NCI-H187 treated with DMSO at 0.1 percent for 48 hours (cell line): ENCODE measurements around the gene GDNF.
"Not testable (repeated sequence)": the region's sequence is repeated elsewhere in the genome, so short reads cannot be mapped to it uniquely, and the experiment has no call there.

ENCODE experiments used
- DNase-seq: peaks from one replicate; lab custom pipeline; 2025; lab: John Stamatoyannopoulos, UW

Gene GDNF

GRCh38 chr5:37816331-37816730, 23.5 kb downstream of the GDNF start:
- DNase-seq, result no peak

DNA sequence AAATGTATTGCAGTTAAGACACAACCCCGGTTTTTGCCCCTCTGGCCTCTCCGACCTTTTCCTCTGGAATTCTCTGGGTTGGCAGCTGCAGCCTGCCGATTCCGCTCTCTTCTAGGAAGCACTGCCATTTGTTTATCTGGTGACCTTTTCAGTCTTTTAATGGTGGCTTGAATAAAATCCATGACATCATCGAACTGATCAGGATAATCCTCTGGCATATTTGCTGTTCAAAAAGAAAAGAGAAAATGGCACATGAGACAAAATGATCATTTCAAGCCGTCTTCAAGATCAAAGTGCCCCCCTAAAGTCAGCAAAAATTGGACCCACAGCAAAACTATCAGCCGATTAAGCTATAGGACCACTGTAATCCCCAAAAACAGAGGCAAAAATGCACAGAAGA, 23.9 kb downstream of the GDNF start:
- DNase-seq, result no peak

DNA sequence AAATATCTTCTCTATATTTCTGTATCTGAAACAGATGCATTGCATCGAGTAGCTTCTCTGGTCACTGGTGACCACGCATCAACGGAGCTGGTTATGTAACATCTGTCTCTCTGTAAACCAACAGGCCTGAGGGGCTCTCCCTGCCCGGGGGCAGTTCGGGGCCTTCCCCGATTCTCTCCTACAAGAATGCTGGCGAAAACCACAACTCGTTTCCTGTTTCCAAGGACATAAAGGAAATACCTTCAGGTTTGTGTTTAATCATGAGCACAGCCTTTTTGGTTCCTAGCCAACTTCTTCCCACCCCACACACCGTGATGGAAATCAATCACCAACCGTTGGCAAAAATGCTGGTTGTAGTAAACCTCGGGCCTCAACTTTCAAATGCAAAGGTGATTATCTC, 25.1 kb downstream of the GDNF start:
- DNase-seq, result no peak

- DNase-seq, result no peak
Measured at GRCh38 chr5:37812365-37812764, 27.5 kb downstream of the GDNF start.

- DNase-seq, result no peak
Measured at GRCh38 chr5:37811866-37812265, 28.0 kb downstream of the GDNF start.

GRCh38 chr5:37810311-37810710, 29.5 kb downstream of the GDNF start:
- DNase-seq, result no peak

DNA sequence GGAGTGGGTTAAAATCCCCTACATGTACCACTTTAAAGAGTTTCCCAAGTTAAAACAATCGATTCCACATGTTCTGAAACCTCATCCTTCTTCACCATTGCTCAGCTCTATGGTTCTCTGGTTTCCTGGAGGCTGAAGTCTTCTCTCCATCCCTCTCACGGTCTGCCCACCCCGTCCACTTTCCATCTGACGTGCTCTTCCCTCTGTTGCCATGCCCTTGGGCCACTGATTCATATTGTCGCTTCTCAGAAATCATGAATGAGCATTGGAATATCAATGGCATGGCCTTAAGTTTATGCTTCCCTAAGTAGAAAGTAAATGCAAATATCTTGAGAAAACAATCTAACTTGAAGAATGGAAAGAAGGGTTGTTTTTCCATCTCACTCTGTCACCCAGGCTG, 30.9 kb downstream of the GDNF start:
- no peak for DNase-seq

DNA sequence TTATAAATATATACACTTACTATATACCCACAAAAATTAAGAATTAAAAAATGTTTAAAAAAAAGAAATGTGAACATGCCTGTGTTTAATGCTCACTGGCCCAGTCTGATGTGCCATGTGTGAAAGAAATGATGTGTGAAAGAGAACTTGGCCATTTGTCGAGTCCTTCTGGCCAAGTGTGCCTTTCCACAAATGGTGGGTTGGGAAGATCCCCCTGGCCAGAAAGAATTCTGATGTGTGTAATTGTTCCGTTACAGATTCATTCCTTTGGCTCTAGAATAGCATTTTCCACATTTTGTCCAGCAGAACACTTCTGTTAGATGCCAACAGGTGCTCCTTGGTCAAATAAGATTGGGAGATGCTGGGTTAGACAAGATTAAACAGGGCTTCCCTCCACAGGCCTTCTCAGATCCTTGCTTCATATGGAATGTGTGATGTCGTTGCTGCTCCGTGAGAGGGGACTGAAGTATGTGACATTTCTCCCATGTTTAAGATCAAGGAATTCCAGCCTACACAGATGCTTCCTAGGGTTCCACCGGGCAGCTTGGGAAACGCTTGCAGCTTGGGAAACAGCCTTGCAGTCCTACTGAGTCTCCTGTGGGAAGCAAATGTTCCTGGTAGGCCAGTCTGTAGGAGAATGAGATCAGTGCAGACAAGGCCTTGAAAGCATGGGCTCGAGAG, 32.1 kb downstream of the GDNF start:
- no peak for DNase-seq

- no peak for DNase-seq
Measured at GRCh38 chr5:37807015-37807414, 32.8 kb downstream of the GDNF start.

GRCh38 chr5:37806476-37806875, 33.4 kb downstream of the GDNF start:
- no peak for DNase-seq

GRCh38 chr5:37806016-37806415, 33.8 kb downstream of the GDNF start:
- no peak for DNase-seq

DNA sequence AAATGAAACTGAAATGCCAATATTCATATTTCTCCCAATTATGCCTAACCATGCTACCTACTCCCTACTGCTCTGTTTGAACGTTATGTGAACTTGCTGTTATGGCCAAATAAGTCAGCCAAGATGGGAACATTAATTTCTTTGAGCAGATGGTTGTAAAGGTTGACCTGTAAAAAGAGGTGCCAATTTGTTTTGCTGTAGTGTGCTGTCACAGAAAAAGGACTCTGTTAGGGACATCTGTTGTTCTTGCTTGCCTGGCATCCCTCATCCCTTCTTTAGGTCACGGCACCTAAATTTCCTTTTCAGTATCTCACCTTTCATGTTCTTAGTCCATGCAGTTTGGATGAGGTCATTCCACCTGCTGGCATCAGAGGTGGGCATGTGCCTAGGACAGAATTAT, 35.4 kb downstream of the GDNF start:
- DNase-seq, result no peak

DNA sequence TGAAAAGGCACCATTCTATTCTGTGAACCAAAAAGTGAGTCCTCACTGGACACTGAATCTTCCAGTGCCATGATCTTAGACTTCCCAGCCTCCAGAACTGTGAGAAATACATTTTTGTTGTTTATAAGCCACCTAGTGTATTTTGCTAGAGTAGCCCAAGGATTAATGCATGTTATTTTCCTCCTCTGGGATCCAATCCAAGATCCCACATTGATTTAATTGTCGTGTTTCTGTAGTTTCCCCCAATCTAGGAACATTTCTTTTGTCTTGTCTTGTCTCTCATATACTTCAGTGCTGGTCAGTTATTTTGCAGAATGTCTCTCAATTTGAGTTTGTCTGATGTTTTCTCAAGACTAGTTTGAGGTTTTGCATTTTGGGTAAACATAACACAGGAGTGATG, 36.4 kb downstream of the GDNF start:
- DNase-seq, result no peak

DNA sequence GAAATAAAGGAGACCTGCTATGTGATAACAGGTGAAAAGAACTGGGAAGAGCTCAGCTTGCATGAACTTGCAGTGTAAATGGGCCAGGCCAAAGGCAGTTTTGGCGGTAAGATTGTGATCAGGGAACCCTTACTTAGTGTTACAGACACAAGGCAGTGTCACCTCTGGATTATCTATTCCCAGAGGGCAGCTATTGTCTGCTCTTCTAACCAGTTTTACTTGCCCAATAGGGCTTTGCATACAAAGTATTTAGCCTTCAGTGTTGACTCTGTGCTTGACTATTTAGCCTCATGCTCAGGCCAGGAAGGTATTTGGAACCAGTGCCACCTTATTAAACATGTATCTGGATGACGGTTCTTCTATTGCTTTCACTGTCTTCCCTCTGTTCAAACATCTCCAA, 38.3 kb downstream of the GDNF start:
- no peak for DNase-seq

- no peak for DNase-seq
Measured at GRCh38 chr5:37799865-37800421, 39.9 kb downstream of the GDNF start.

GRCh38 chr5:37796435-37796834, 43.4 kb downstream of the GDNF start:
- not testable (repeated sequence) for DNase-seq

- not testable (repeated sequence) for DNase-seq
Measured at GRCh38 chr5:37795292-37795691, 44.5 kb downstream of the GDNF start.

GRCh38 chr5:37792975-37793631, 46.7 kb downstream of the GDNF start:
- DNase-seq, result no peak

DNA sequence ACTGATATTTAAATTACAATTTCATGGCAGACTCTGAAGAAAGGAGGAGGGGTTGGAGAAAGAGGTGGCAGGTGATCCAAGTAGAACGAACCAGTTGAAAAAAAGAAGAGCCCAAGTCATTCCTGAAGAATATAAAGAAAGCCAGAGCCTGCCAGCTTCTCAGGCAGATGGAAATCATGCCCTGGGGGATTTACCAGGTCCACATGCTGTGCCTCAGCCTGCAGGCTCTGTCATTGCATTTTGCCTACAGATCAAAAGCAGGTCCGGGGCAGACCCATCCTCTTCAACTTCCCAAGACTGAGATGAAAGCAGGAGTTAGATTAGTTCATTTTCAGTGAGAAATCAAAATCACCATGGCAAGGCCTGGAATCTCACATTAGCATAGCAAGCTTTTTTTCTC, 48.5 kb downstream of the GDNF start:
- no peak for DNase-seq

GRCh38 chr5:37789991-37790390, 49.9 kb downstream of the GDNF start:
- DNase-seq, result no peak

DNA sequence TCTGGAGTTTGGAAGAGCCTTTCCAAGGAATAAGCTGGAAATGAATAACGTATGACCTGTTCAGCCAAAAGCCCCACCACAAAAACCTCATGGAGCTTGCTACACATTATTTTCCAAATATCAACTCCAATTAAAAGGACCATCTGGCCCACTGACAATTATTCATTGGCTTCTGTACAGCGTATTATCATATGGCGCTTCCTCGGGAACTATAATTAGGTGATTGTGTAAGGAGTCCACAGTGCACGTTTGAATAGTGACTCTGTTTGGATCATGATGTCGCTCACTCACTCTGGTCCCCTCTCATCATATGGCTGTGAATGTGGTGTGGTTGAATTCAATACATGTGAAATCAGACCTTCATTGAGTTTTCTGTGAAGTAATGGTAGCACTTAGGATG, 52.1 kb downstream of the GDNF start:
- DNase-seq, result no peak

DNA sequence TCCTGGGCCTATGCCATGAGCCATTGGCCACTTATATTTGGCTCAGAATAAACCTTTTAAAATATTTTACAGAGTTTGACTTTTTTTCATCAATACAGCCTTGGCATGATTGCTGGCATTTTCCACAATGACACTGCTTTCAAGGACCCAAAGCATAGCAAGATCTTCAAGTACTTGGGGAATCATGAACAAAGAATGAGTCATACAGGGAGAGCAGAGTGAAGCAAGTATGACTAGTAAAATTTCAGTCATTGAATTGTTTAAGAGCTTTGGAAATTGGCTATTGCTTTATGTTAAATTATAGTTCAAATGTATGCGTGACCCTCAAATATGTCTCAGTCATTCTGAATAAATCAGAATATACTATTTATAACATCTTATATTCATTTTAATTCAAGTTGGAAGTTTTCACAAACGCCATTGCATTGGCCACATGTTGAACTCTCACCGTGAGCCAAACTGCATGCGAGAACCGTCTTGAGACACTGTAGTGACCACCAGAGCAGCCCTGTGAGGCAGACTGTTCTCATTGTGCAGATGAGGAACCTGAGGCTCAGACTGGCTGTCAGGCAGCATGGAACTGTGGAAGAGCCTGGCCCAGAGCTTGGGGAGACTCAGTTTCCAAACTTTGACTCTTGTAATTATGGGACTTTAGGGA, 52.9 kb downstream of the GDNF start:
- no peak for DNase-seq

GRCh38 chr5:37786416-37786815, 53.4 kb downstream of the GDNF start:
- no peak for DNase-seq
